Lower leg skin (tissue), 4 donors: Measurements from ENCODE around the gene EPHA6. TPM values are rescaled to one million over a fixed set of nuclear protein-coding genes. Genes with fewer than 3 reads are reported as not detected.
"Not testable (repeated sequence)": the region's sequence is repeated elsewhere in the genome, so short reads cannot be mapped to it uniquely, and the experiment has no call there.

ENCODE experiments used
- DNase-seq, 2 donors: peaks; one replicate each; pipeline ENCODE4 v3.0.0-alpha.2; 2019; ENCODE audit warnings: low spot score in 2 of 2
- H3K4me3 ChIP-seq: fragments of 200-600 bp; sonication (generic); 2 replicates; pipeline ENCODE4 v1.5.1; 2017; ENCODE audit warnings: mild to moderate bottlenecking, low read depth; ENCODE audit not compliant: poor library complexity, severe bottlenecking
- POLR2A ChIP-seq, 2 donors: fragments of 450-650 bp; IDR thresholded peaks; one replicate each; pipeline ENCODE4 v1.6.1; 2016 to 2017; ENCODE audit warnings: antibody characterized with exemption in 2 of 2, mild to moderate bottlenecking in 1 of 2, moderate library complexity in 1 of 2
- WGBS, 2 donors: methylation state at CpG; one replicate each; pipeline ENCODE4 v1.1.5; 2018; 5-methylcytosine and 5-hydroxymethylcytosine counted together
- intact Hi-C: fragments of 100-400 bp; cut with DNase I; formaldehyde crosslinking; loops from one replicate; pipeline ENCODE4 v1.15.0; 2023; ENCODE audit warnings: low total_unique reads
- total RNA-seq, 4 donors: library from RNA; depleted of rRNA; stranded (reverse); fragments of >200 nt; gene quantifications; one replicate each; pipeline ENCODE4 v1.1.0, GENCODE V29; 2016
- TF ChIP-seq, protein P1 (sequence below), 3 donors: fragments of 450-650 bp; IDR thresholded peaks; one replicate each; pipeline ENCODE4 v1.5.1; 2016; ENCODE audit warnings: antibody characterized with exemption in 3 of 3, mild to moderate bottlenecking in 3 of 3, moderate library complexity in 2 of 3

EPHA6 gene
- total RNA-seq, 4 donors from 2014 or later, result 0.23 TPM; not detected in 3

- intact Hi-C loops, result no loop called here
- DNase-seq, result no peak
- TF ChIP-seq POLR2A (IDR thresholded peaks at IDR 0.05), result no peak
- TF ChIP-seq, protein P1, sequence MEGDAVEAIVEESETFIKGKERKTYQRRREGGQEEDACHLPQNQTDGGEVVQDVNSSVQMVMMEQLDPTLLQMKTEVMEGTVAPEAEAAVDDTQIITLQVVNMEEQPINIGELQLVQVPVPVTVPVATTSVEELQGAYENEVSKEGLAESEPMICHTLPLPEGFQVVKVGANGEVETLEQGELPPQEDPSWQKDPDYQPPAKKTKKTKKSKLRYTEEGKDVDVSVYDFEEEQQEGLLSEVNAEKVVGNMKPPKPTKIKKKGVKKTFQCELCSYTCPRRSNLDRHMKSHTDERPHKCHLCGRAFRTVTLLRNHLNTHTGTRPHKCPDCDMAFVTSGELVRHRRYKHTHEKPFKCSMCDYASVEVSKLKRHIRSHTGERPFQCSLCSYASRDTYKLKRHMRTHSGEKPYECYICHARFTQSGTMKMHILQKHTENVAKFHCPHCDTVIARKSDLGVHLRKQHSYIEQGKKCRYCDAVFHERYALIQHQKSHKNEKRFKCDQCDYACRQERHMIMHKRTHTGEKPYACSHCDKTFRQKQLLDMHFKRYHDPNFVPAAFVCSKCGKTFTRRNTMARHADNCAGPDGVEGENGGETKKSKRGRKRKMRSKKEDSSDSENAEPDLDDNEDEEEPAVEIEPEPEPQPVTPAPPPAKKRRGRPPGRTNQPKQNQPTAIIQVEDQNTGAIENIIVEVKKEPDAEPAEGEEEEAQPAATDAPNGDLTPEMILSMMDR (IDR thresholded peaks at IDR 0.05), result no peak
These were observed 625.0 kb downstream of the EPHA6 start for GRCh38 chr3:97439373-97439772.

DNA sequence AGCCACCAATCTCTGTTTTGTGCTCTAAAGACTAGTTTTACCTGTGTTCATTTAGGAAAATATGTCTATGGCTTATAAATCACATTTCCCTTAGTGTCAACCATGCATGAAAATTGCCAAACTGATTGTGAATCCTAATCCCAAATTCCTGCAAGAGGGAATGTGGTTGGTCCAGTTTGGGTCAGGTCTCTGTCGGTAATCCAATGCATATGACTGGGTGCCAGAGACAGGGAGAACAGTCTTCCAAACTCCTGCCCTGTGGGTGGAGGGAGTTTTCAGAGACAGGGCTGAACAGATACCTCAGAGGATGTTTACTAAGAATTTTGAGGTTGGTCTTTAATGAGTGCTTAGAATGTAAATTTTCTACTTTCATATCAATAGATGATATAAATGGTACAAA is 649.6 kb downstream of the EPHA6 start:
- DNase-seq, result no peak
- no peak overlapping the region for H3K4me3 ChIP-seq
- TF ChIP-seq, protein P1 (IDR thresholded peaks at IDR 0.05), result no peak
- no peak for TF ChIP-seq POLR2A (IDR thresholded peaks at IDR 0.05)
- intact Hi-C loops, result no loop called here
- WGBS, 2 donors, result 9 to 13% methylated on average over 1 of the region's 1 CpG

More at GRCh38 chr3:97439373-97439772, 625.0 kb downstream of the EPHA6 start:
- 83 to 90% methylated on average over 1 of the region's 1 CpG for WGBS, 2 donors
- no peak overlapping the region for H3K4me3 ChIP-seq

DNA sequence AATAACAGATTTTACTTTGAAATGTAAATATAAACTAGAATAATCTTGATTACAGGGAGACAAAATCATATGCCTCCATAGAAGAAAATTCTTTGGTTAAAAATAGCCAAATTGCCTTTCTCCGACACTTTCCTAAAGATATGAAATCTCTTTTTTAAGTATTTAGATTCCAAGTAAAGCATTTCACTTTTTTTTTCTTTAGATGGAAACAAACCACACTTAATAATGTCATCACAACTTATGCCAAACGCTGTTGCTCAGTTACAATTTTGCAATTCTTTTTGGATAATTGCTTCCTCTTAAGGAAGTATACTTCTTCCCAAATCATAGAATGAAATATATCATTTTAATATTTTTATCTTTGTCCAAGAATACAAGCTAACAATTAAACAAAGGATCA is 656.1 kb downstream of the EPHA6 start:
- WGBS, 2 donors, result 31 to 39% methylated on average over 2 of the region's 2 CpGs
- DNase-seq, result no peak
- intact Hi-C loops, result no loop called here
- TF ChIP-seq, protein P1 (IDR thresholded peaks at IDR 0.05), result no peak
- no peak for TF ChIP-seq POLR2A (IDR thresholded peaks at IDR 0.05)
- no peak overlapping the region for H3K4me3 ChIP-seq

DNA sequence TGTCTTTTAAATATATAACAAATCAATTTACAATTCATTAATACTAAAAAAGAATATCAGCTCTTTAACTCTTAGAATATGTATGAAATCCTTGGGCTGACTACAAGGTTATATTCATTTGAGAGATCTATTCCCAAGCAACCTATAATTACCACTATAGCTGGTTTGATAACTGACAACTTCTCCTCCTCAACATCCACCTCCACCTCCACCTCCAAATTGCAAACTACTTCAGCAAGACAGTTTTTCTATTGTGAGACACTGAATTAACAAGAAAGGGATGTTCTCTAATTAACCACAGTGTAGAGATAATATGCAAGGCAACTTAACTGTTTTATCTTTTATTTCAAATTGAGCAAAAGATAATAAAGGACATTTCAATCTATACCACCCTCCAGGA is 665.3 kb downstream of the EPHA6 start:
- TF ChIP-seq, protein P1 (IDR thresholded peaks at IDR 0.05), result no peak
- TF ChIP-seq POLR2A (IDR thresholded peaks at IDR 0.05), result no peak
- no peak for DNase-seq
- H3K4me3 ChIP-seq, result no peak overlapping the region
- intact Hi-C loops, result no loop called here

GRCh38 chr3:97480696-97481289 is 666.4 kb downstream of the EPHA6 start:
- DNase-seq, H3K4me3 ChIP-seq, intact Hi-C loops: not testable (repeated sequence)
- WGBS, 2 donors, result 96 to 98% methylated on average over 20 to 29 of the region's 29 CpGs

- no peak for TF ChIP-seq POLR2A (IDR thresholded peaks at IDR 0.05)
- TF ChIP-seq, protein P1 (IDR thresholded peaks at IDR 0.05), result no peak
- 96% methylated on average over 26 of the region's 26 CpGs for WGBS, 2 donors
- intact Hi-C loops, result no loop called here
- no peak for DNase-seq
- H3K4me3 ChIP-seq, result no peak overlapping the region
These were observed 667.0 kb downstream of the EPHA6 start for GRCh38 chr3:97481416-97481815.
